Measurements from ENCODE around the gene SPATA31C2. TPM values are rescaled to one million over a fixed set of nuclear protein-coding genes. Genes with fewer than 3 reads are reported as not detected.

The SPATA31C2 gene
- total and polyA plus RNA-seq, 2 of the 13 experiments (the other 11 are each of a cell fraction or from before 2014, with no cell fraction given), result not detected

GRCh38 chr9:88173378-88173999 is 35.2 kb upstream of the SPATA31C2 start (continued):
- TF ChIP-seq PPARG (CRISPR knock-in tag; conservative IDR thresholded peaks at IDR 0.05) (peak; percentile 62; the same call in 1 of the 2 replicates), ZNF468 (CRISPR knock-in tag; IDR thresholded peaks at IDR 0.05) (no peak), ARID4A (CRISPR knock-in tag; IDR thresholded peaks at IDR 0.05; ENCODE audit: borderline replicate concordance) (no peak), ZNF430 (CRISPR knock-in tag; IDR thresholded peaks at IDR 0.05) (no peak), TEAD3 (CRISPR knock-in tag; optimal IDR thresholded peaks at IDR 0.05; ENCODE audit: borderline replicate concordance) (peak; percentile 29), POLR2A (IDR thresholded peaks at IDR 0.05; ENCODE audit: insufficient read depth in 1 of 2, low read depth in 2 of 2, low read length in 2 of 2) (no peak), ZNF644 (CRISPR knock-in tag; IDR thresholded peaks at IDR 0.05; ENCODE audit: low read depth) (0 out of 2 replicates have a peak, but pooled peaks have one; percentile 38), MIXL1 (CRISPR knock-in tag; IDR thresholded peaks at IDR 0.05) (peak; percentile 77; the same call in 1 of the 2 replicates), HMGXB4 (CRISPR knock-in tag; IDR thresholded peaks at IDR 0.05; ENCODE audit: borderline replicate concordance in 1 of 2, low read depth in 1 of 2) (peak; percentile 29 to 57; a peak in 2 of 4 replicates), KAT8 (CRISPR knock-in tag; IDR thresholded peaks at IDR 0.05) (peak; percentile 31; the same call in 1 of the 2 replicates), RAD21 (CRISPR knock-in tag; IDR thresholded peaks at IDR 0.05) (peak; percentile 44)

Measured in HepG2 (cell line).